HL-60 (cell line): ENCODE data around the gene CRY1.

Source experiments
- CTCF ChIP-seq: IDR thresholded peaks from one replicate; pipeline ENCODE4 v1.5.1; 2011; ENCODE audit warnings: low read length, control low read depth, inconsistent platforms; ENCODE audit not compliant: insufficient read depth
- GABPA ChIP-seq: IDR thresholded peaks from 2 replicates; pipeline ENCODE4 v1.6.1; 2012; ENCODE audit warnings: low read depth
- POLR2AphosphoS5 ChIP-seq: IDR thresholded peaks from 2 replicates; pipeline ENCODE4 v1.6.1; 2012; ENCODE audit warnings: low read depth
- SPI1 ChIP-seq: IDR thresholded peaks from 2 replicates; pipeline ENCODE4 v1.6.1; 2012; ENCODE audit warnings: low read depth, mild to moderate bottlenecking, borderline replicate concordance
- TF ChIP-seq, protein P1 (sequence below): IDR thresholded peaks from 2 replicates; pipeline ENCODE4 v1.6.1; 2012; ENCODE audit warnings: low read depth; ENCODE audit not compliant: insufficient replicate concordance

DNA sequence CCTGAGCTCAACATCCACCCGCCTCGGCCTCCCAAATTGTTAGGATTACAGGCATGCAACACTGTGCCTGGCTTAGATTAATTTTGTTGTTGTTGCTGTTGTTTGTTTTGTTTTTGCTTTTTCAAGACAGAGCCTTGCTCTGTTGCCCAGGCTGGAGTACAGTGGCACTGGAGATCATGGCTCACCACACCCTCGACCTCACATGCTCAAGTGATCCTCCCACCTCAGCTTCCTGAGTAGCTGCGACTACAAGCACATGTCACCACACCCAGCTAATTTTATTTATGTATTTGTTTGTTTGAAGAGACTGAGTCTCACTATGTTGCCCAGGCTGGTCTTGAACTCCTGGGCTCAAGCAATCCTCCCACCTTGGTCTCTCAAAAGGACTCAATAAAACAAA is 26.7 kb downstream of the CRY1 start:
- no peak for TF ChIP-seq CTCF
- TF ChIP-seq POLR2AphosphoS5, result no peak
- TF ChIP-seq, protein P1, sequence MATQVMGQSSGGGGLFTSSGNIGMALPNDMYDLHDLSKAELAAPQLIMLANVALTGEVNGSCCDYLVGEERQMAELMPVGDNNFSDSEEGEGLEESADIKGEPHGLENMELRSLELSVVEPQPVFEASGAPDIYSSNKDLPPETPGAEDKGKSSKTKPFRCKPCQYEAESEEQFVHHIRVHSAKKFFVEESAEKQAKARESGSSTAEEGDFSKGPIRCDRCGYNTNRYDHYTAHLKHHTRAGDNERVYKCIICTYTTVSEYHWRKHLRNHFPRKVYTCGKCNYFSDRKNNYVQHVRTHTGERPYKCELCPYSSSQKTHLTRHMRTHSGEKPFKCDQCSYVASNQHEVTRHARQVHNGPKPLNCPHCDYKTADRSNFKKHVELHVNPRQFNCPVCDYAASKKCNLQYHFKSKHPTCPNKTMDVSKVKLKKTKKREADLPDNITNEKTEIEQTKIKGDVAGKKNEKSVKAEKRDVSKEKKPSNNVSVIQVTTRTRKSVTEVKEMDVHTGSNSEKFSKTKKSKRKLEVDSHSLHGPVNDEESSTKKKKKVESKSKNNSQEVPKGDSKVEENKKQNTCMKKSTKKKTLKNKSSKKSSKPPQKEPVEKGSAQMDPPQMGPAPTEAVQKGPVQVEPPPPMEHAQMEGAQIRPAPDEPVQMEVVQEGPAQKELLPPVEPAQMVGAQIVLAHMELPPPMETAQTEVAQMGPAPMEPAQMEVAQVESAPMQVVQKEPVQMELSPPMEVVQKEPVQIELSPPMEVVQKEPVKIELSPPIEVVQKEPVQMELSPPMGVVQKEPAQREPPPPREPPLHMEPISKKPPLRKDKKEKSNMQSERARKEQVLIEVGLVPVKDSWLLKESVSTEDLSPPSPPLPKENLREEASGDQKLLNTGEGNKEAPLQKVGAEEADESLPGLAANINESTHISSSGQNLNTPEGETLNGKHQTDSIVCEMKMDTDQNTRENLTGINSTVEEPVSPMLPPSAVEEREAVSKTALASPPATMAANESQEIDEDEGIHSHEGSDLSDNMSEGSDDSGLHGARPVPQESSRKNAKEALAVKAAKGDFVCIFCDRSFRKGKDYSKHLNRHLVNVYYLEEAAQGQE, result no peak
- TF ChIP-seq GABPA, result no peak
- no peak for TF ChIP-seq SPI1
